H1 (cell line): ENCODE results near the gene CLTCL1. TPM values are rescaled to one million over a fixed set of nuclear protein-coding genes. Genes with fewer than 3 reads are reported as not detected.

Experiments
- CTCF ChIA-PET: fragments of 300-600 bp; sonication (Branson Sonifier 250); formaldehyde crosslinking; loops from one replicate; lab custom pipeline; 2021; ENCODE audit not compliant: partially characterized antibody; lab: Charles Lee
- POLR2A ChIA-PET: fragments of 300-600 bp; sonication (Branson Sonifier 250); formaldehyde crosslinking; loops from one replicate; lab custom pipeline; 2021; ENCODE audit warnings: inconsistent platforms; ENCODE audit not compliant: partially characterized antibody; lab: Charles Lee
- DNase-seq, 2 experiments: peaks; one replicate each; pipeline versions ENCODE4 v3.0.0 to v3.0.0-alpha.2; 2010 to 2022; ENCODE audit warnings: low spot score in 2 of 2, low read depth in 1 of 2, mixed read lengths in 1 of 2
- FAIRE-seq: peaks from 2 replicates; lab custom pipeline; 2011; peaks lifted over from hg19 to GRCh38; lab: Jason Lieb, UNC
- H2AFZ ChIP-seq: 2 replicates; pipeline ENCODE4 v1.8.1; 2012; ENCODE audit warnings: low read length, inconsistent platforms
- H2AK5ac ChIP-seq: 2 replicates; pipeline ENCODE4 v1.6.1; 2013; ENCODE audit warnings: low read depth, low read length
- H2BK120ac ChIP-seq: replicated peaks from 2 replicates; pipeline ENCODE3; 2013; ENCODE audit warnings: low read depth, low read length, inconsistent platforms
- H2BK12ac ChIP-seq: 2 replicates; pipeline ENCODE4 v1.6.1; 2013; ENCODE audit warnings: low read depth, low read length
- H2BK15ac ChIP-seq: 2 replicates; pipeline ENCODE4 v1.6.1; 2013; ENCODE audit warnings: low read length
- H2BK20ac ChIP-seq: 2 replicates; pipeline ENCODE4 v1.6.1; 2013; ENCODE audit warnings: low read length
- H2BK5ac ChIP-seq: 2 replicates; pipeline ENCODE4 v1.6.1; 2013; ENCODE audit warnings: low read depth, low read length
- H3K14ac ChIP-seq: 2 replicates; pipeline ENCODE4 v1.6.1; 2013; ENCODE audit warnings: inconsistent platforms; ENCODE audit not compliant: insufficient read length
- H3K18ac ChIP-seq: 2 replicates; pipeline ENCODE4 v1.6.1; 2013; ENCODE audit warnings: low read length; ENCODE audit errors: extremely low read depth
- H3K23ac ChIP-seq: 2 replicates; pipeline ENCODE4 v1.6.1; 2013; ENCODE audit warnings: inconsistent platforms; ENCODE audit not compliant: insufficient read length
- H3K23me2 ChIP-seq: 2 replicates; pipeline ENCODE4 v1.6.1; 2013; ENCODE audit warnings: low read depth, low read length
- H3K27ac ChIP-seq: 2 replicates; pipeline ENCODE4 v1.6.1; 2011; ENCODE audit warnings: low read depth, low read length, inconsistent platforms
- H3K27me3 ChIP-seq, 4 experiments: replicated peaks in 1 of 4; 1 replicate in 1 of 4; 2 replicates in 3 of 4; pipeline versions ENCODE4 v1.6.1 to v1.8.1; 2011 to 2013; ENCODE audit warnings: low read length in 3 of 4, mild to moderate bottlenecking in 3 of 4, inconsistent platforms in 2 of 4, mixed read lengths in 2 of 4, moderate library complexity in 1 of 4; ENCODE audit not compliant: control insufficient read depth in 3 of 4, insufficient read depth in 3 of 4; ENCODE audit errors: extremely low read depth in 1 of 4
- H3K36me3 ChIP-seq, 4 experiments: 2 replicates each; pipeline versions ENCODE4 v1.6.1 to v1.8.1; 2011 to 2013; ENCODE audit warnings: mild to moderate bottlenecking in 4 of 4, low read length in 3 of 4, moderate library complexity in 2 of 4, control low read depth in 1 of 4, inconsistent platforms in 1 of 4; ENCODE audit not compliant: insufficient read depth in 4 of 4, control insufficient read depth in 2 of 4
- H3K4ac ChIP-seq: replicated peaks from 2 replicates; pipeline ENCODE3; 2013; ENCODE audit warnings: low read length, low read depth, mixed read lengths, inconsistent platforms; ENCODE audit not compliant: insufficient read length
- H3K4me1 ChIP-seq, 4 experiments: replicated peaks in 1 of 4; 1 replicate in 1 of 4; 2 replicates in 3 of 4; pipeline versions ENCODE4 v1.6.1 to v1.8.1; 2011 to 2013; ENCODE audit warnings: low read length in 3 of 4, inconsistent platforms in 2 of 4, mixed read lengths in 1 of 4; ENCODE audit not compliant: insufficient read depth in 4 of 4, control insufficient read depth in 3 of 4
- H3K4me2 ChIP-seq, 2 experiments: 2 replicates each; pipeline versions ENCODE4 v1.6.1 to v1.8.1; 2011 to 2013; ENCODE audit warnings: low read depth in 2 of 2, low read length in 2 of 2, control low read depth in 1 of 2, inconsistent platforms in 1 of 2, mild to moderate bottlenecking in 1 of 2; ENCODE audit not compliant: insufficient read depth in 1 of 2
- H3K4me3 ChIP-seq, 4 experiments: fragments of 200-600, 300-600 bp in 1 of 4; sonication (generic), shearing (Covaris generic), sonication (Bioruptor Twin) in 1 of 4; 2 replicates each; pipeline versions ENCODE4 v1.5.1 to v1.8.1; 2011 to 2016; ENCODE audit warnings: low read length in 4 of 4, low read depth in 3 of 4, control low read depth in 2 of 4, inconsistent platforms in 2 of 4, mild to moderate bottlenecking in 2 of 4, mixed read lengths in 1 of 4, moderate library complexity in 1 of 4; ENCODE audit not compliant: insufficient read depth in 2 of 4; ENCODE audit errors: extremely low read depth in 1 of 4
- H3K56ac ChIP-seq: replicated peaks from 2 replicates; pipeline ENCODE3; 2013; ENCODE audit warnings: low read depth, mild to moderate bottlenecking, mixed read lengths, low read length, inconsistent platforms; ENCODE audit not compliant: insufficient read length
- H3K79me1 ChIP-seq: 2 replicates; pipeline ENCODE4 v1.6.1; 2013; ENCODE audit warnings: low read depth, low read length, control low read depth
- H3K79me2 ChIP-seq, 2 experiments: 2 replicates each; pipeline versions ENCODE4 v1.6.1 to v1.8.1; 2012 to 2013; ENCODE audit warnings: low read length in 2 of 2, mild to moderate bottlenecking in 2 of 2, inconsistent platforms in 1 of 2; ENCODE audit not compliant: insufficient read depth in 2 of 2, control insufficient read depth in 1 of 2
- H3K9ac ChIP-seq, 4 experiments: replicated peaks in 1 of 4; 1 replicate in 1 of 4; 2 replicates in 3 of 4; pipeline versions ENCODE4 v1.6.1 to v1.8.1; 2011 to 2013; ENCODE audit warnings: low read depth in 3 of 4, low read length in 3 of 4, control low read depth in 2 of 4, mild to moderate bottlenecking in 2 of 4, moderate library complexity in 2 of 4, inconsistent platforms in 1 of 4; ENCODE audit errors: extremely low read depth in 1 of 4
- H3K9me3 ChIP-seq, 2 experiments: 2 replicates each; pipeline versions ENCODE4 v1.6.1 to v1.8.1; 2012 to 2013; ENCODE audit warnings: mild to moderate bottlenecking in 2 of 2, moderate library complexity in 2 of 2, control low read depth in 1 of 2, inconsistent platforms in 1 of 2, low read depth in 1 of 2, low read length in 1 of 2, mixed read lengths in 1 of 2; ENCODE audit not compliant: insufficient read depth in 2 of 2
- H4K20me1 ChIP-seq, 2 experiments: replicated peaks in 1 of 2; 2 replicates each; pipeline versions ENCODE3 to v1.8.1; 2011 to 2013; ENCODE audit warnings: inconsistent platforms in 2 of 2, low read length in 2 of 2, mild to moderate bottlenecking in 1 of 2; ENCODE audit not compliant: insufficient read depth in 2 of 2, control insufficient read depth in 1 of 2
- H4K5ac ChIP-seq: 2 replicates; pipeline ENCODE4 v1.6.1; 2013; ENCODE audit warnings: low read length, low read depth, mixed read lengths, inconsistent platforms; ENCODE audit not compliant: insufficient read length
- H4K8ac ChIP-seq: 2 replicates; pipeline ENCODE4 v1.8.0; 2013; ENCODE audit warnings: mild to moderate bottlenecking, moderate library complexity, low read length, inconsistent platforms; ENCODE audit not compliant: insufficient read depth; ENCODE audit errors: extremely low read depth
- H4K91ac ChIP-seq: replicated peaks from 2 replicates; pipeline ENCODE3; 2013; ENCODE audit warnings: low read length, mixed read lengths, inconsistent platforms; ENCODE audit not compliant: insufficient read length
- EZH2 ChIP-seq: fragments of 200-600 bp; sonication (generic); IDR thresholded peaks from 2 replicates; pipeline ENCODE4 v1.7.1; 2012; ENCODE audit warnings: low read depth, mild to moderate bottlenecking, moderate library complexity, low read length, inconsistent platforms; ENCODE audit not compliant: severe bottlenecking
- POU5F1 ChIP-seq: IDR thresholded peaks from 2 replicates; pipeline ENCODE4 v1.6.1; 2011; ENCODE audit warnings: low read depth, mild to moderate bottlenecking, low read length, moderate library complexity
- SUZ12 ChIP-seq: fragments of 200-600 bp; sonication (generic); IDR thresholded peaks from 2 replicates; pipeline ENCODE4 v1.6.1; 2012; ENCODE audit warnings: mild to moderate bottlenecking, inconsistent platforms, low read length, moderate library complexity, mixed read lengths
- WGBS, 2 experiments: shearing (Covaris generic) in 1 of 2; methylation state at CpG; one replicate each; pipeline versions ENCODE4 v1.1.6 to v1.1.7; 2013 to 2015; ENCODE audit warnings: low lambda C conversion rate in 2 of 2, mixed read lengths in 2 of 2, inconsistent platforms in 1 of 2, low coverage in 1 of 2, missing lambda C conversion rate in 1 of 2; ENCODE audit not compliant: insufficient replicate concordance in 2 of 2, insufficient coverage in 1 of 2, insufficient read length in 1 of 2; ENCODE audit errors: extremely low coverage in 1 of 2, missing lambda C conversion rate in 1 of 2; 5-methylcytosine and 5-hydroxymethylcytosine counted together
- polyA plus RNA-seq, 7 experiments: library from polyadenylated mRNA; depleted of rRNA in 3 of 7; stranded (reverse) in 5 of 7; unstranded in 2 of 7; fragments of >200 nt in 5 of 7; fragments of 200-250 nt in 2 of 7; gene quantifications; 1 replicate in 5 of 7; 2 replicates in 1 of 7; 4 replicates in 1 of 7; pipeline versions ENCODE4 v1.2.1 to v1.2.3, GENCODE V29; 2011 to 2013; ENCODE audit warnings: missing spikeins in 2 of 7, mixed read lengths in 2 of 7
- total RNA-seq: library from RNA; stranded (reverse); fragmentation: NEBNext Ultra II Directional; extraction: Animal tissue kit (Norgen Biotek cat#: 25700); gene quantifications from 2 replicates; pipeline ENCODE4 v1.2.1, GENCODE V29; 2021
- TF ChIP-seq, protein P1 (sequence below): IDR thresholded peaks from 2 replicates; pipeline ENCODE4 v1.6.1; 2012; ENCODE audit warnings: inconsistent platforms
- TF ChIP-seq, protein P2 (sequence below), 3 experiments: IDR thresholded peaks; 1 replicate in 2 of 3; 2 replicates in 1 of 3; pipeline versions ENCODE4 v1.5.1 to v1.6.1; 2011; ENCODE audit warnings: low read length in 3 of 3, mild to moderate bottlenecking in 3 of 3, inconsistent platforms in 2 of 3, low read depth in 1 of 3, moderate library complexity in 1 of 3; ENCODE audit not compliant: insufficient read depth in 1 of 3; ENCODE audit errors: control extremely low read depth in 1 of 3

CLTCL1 gene
- total and polyA plus RNA-seq, 2 of the 8 experiments (the other 6 are each of a cell fraction or from before 2014, with no cell fraction given): 12.4 to 17.0 TPM

DNA sequence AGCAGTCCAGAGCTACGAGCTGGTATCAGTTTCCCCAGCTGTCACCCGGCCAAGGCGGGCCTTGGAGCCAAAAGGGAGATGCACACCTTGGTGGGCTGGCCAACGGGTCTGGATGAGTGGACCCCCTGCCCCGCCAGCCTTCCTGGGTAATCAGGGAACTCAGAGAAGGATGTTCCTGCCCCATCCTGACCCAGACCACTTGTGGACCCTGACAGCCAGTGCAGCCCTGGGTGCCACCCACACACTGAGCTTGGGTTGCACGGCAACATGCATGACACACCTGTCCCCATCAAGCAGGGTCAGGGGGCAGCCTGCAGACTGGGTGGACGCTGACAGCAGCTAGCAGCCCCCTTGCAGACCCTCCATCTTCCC, 121.6 kb downstream of the CLTCL1 start:
- Histone ChIP-seq H4K91ac (no peak overlapping the region), H3K27me3 (peaks cover 20 to 46% (median 38%) of the 10 kb centered on the region in 4 experiments), H2AFZ (no peak overlapping the region), H2BK12ac (no peak overlapping the region), H2BK5ac (no peak overlapping the region), H3K4me1 (peaks cover 0 to 32% (median 24%) of the 10 kb centered on the region in 4 experiments; a peak in 6 of 7 replicates), H3K23ac (no peak overlapping the region), H3K18ac (no peak overlapping the region), H3K4me3 (peak overlapping the region in 3 of 4 experiments; percentile 20 to 57 (median 34); a peak in 4 of 8 replicates), H3K9ac (no peak overlapping the region; a peak in 1 of 7 replicates), H3K23me2 (peaks cover 10% of the 10 kb centered on the region), H2BK20ac (no peak overlapping the region), H4K8ac (no peak overlapping the region), H3K36me3 (no peaks in the 10 kb centered on the region; a peak in 1 of 8 replicates), H3K14ac (no peak overlapping the region), H2BK15ac (peak overlapping the region; percentile 88; the same call in 1 of the 2 replicates), H3K56ac (no peak overlapping the region), H2AK5ac (peak overlapping the region; percentile 85; the same call in 1 of the 2 replicates), H3K4ac (no peak overlapping the region), H2BK120ac (no peak overlapping the region), H3K27ac (no peak overlapping the region), H4K20me1 (peaks cover 2 to 24% of the 10 kb centered on the region in 2 experiments), H3K9me3 (no peaks in the 10 kb centered on the region), H3K4me2 (peak overlapping the region; percentile 73 to 95), H3K79me1 (peaks cover 15% of the 10 kb centered on the region), H3K79me2 (peaks cover 5 to 26% of the 10 kb centered on the region in 2 experiments; a peak in 3 of 4 replicates), H4K5ac (no peak overlapping the region)
- TF ChIP-seq POU5F1 (no peak), SUZ12 (peak; percentile 27; the same call in 1 of the 2 replicates), EZH2 (peak; percentile 17)
- TF ChIP-seq, protein P1, sequence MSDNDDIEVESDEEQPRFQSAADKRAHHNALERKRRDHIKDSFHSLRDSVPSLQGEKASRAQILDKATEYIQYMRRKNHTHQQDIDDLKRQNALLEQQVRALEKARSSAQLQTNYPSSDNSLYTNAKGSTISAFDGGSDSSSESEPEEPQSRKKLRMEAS: no peak
- TF ChIP-seq, protein P2, sequence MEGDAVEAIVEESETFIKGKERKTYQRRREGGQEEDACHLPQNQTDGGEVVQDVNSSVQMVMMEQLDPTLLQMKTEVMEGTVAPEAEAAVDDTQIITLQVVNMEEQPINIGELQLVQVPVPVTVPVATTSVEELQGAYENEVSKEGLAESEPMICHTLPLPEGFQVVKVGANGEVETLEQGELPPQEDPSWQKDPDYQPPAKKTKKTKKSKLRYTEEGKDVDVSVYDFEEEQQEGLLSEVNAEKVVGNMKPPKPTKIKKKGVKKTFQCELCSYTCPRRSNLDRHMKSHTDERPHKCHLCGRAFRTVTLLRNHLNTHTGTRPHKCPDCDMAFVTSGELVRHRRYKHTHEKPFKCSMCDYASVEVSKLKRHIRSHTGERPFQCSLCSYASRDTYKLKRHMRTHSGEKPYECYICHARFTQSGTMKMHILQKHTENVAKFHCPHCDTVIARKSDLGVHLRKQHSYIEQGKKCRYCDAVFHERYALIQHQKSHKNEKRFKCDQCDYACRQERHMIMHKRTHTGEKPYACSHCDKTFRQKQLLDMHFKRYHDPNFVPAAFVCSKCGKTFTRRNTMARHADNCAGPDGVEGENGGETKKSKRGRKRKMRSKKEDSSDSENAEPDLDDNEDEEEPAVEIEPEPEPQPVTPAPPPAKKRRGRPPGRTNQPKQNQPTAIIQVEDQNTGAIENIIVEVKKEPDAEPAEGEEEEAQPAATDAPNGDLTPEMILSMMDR (IDR thresholded peaks at IDR 0.05; ENCODE audit: control extremely low read depth in 1 of 3, insufficient read depth in 1 of 3, low read depth in 1 of 3, low read length in 3 of 3): no peak
- POLR2A ChIA-PET: interaction anchor here (0.7 to 1.3 kb wide), 2 partner anchors 8 to 181 kb away, joined by 3 to 4 read pairs; partner anchors contain the start of gene SLC25A1
- FAIRE-seq: no peak
- 75% methylated on average over 7 of the region's 7 CpGs; no CpG with 5 or more reads in 1 of the 2 experiments for WGBS, 2 experiments
- no peak for DNase-seq
- CTCF ChIA-PET: interaction anchor here (0.9 to 2.2 kb wide), 4 partner anchors 25 to 134 kb away, joined by 3 to 10 read pairs (median 4); partner anchors contain the start of gene ESS2
